HepG2 (cell line): ENCODE results near the gene GNRH2. TPM values are rescaled to one million over a fixed set of nuclear protein-coding genes. Genes with fewer than 3 reads are reported as not detected.

Experiments used
- ETV6 ChIP-seq: sonication (generic); formaldehyde crosslinking; conservative IDR thresholded peaks from 2 replicates; pipeline ENCODE4 v1.4.0; 2020; ENCODE audit warnings: missing genetic modification reagents
- GATA4 ChIP-seq: sonication (generic); IDR thresholded peaks from 2 replicates; pipeline ENCODE4 v1.6.1; 2016; ENCODE audit warnings: antibody characterized with exemption, low read depth, borderline replicate concordance
- KMT2A ChIP-seq: sonication (generic); formaldehyde crosslinking; IDR thresholded peaks from 2 replicates; pipeline ENCODE4 v1.4.0; 2020; ENCODE audit warnings: missing genetic modification reagents
- NR2F1 ChIP-seq, 2 experiments: fragments of 450-650 bp in 1 of 2; formaldehyde crosslinking in 1 of 2; IDR thresholded peaks; 2 replicates each; pipeline versions ENCODE4 v1.5.0 to v1.6.1; 2016 to 2020; ENCODE audit warnings: mild to moderate bottlenecking in 1 of 2, missing compliant biosample characterization in 1 of 2, missing genetic modification reagents in 1 of 2, moderate library complexity in 1 of 2
- PHF5A ChIP-seq: IDR thresholded peaks from one replicate; pipeline ENCODE4 v1.6.1; 2018; ENCODE audit warnings: low read depth, missing genetic modification reagents; ENCODE audit not compliant: unreplicated experiment
- RCOR2 ChIP-seq: IDR thresholded peaks from 2 replicates; pipeline ENCODE4 v1.6.1; 2016; ENCODE audit warnings: missing biosample characterization, missing genetic modification reagents
- RFXAP ChIP-seq: sonication (generic); formaldehyde crosslinking; IDR thresholded peaks from 2 replicates; pipeline ENCODE4 v1.4.0; 2020; ENCODE audit warnings: missing genetic modification reagents, borderline replicate concordance
- SATB2 ChIP-seq: sonication (generic); formaldehyde crosslinking; IDR thresholded peaks from 2 replicates; pipeline ENCODE4 v1.5.0; 2020; ENCODE audit warnings: missing genetic modification reagents
- SETDB1 ChIP-seq: sonication (generic); formaldehyde crosslinking; IDR thresholded peaks from 2 replicates; pipeline ENCODE4 v1.5.1; 2020; ENCODE audit warnings: missing genetic modification reagents, mild to moderate bottlenecking, borderline replicate concordance
- TGIF2 ChIP-seq: IDR thresholded peaks from 2 replicates; pipeline ENCODE4 v1.6.1; 2016; ENCODE audit warnings: control low read depth, missing compliant biosample characterization
- ZEB1 ChIP-seq: IDR thresholded peaks from 2 replicates; pipeline ENCODE4 v1.6.1; 2012; ENCODE audit warnings: mild to moderate bottlenecking, low read depth, inconsistent platforms; ENCODE audit not compliant: insufficient replicate concordance
- ZMYM2 ChIP-seq: sonication (generic); formaldehyde crosslinking; IDR thresholded peaks from 2 replicates; pipeline ENCODE4 v1.8.0; 2022; ENCODE audit warnings: mild to moderate bottlenecking, missing genetic modification reagents
- ZNF3 ChIP-seq: IDR thresholded peaks from 2 replicates; pipeline ENCODE4 v1.7.0; 2017; ENCODE audit warnings: inconsistent platforms
- ZNF768 ChIP-seq: sonication (generic); formaldehyde crosslinking; IDR thresholded peaks from 2 replicates; pipeline ENCODE4 v1.4.0; 2020; ENCODE audit warnings: missing genetic modification reagents
- ZNF788 ChIP-seq: sonication (generic); formaldehyde crosslinking; IDR thresholded peaks from 2 replicates; pipeline ENCODE4 v1.5.0; 2020; ENCODE audit warnings: mild to moderate bottlenecking, missing genetic modification reagents, borderline replicate concordance
- ZNF879 ChIP-seq: sonication (generic); formaldehyde crosslinking; IDR thresholded peaks from 2 replicates; pipeline ENCODE4 v1.8.1; 2023; ENCODE audit warnings: missing genetic modification reagents
- polyA plus RNA-seq, 8 experiments: library from polyadenylated mRNA; depleted of rRNA in 3 of 8; stranded (reverse) in 7 of 8; unstranded in 1 of 8; fragments of >200 nt; fragmentation: Illumina TruSeq in 4 of 8; extraction: Trizol in 4 of 8; gene quantifications; 2 replicates each; pipeline versions ENCODE4 v1.2.1 to v1.2.3, GENCODE V29; 2011 to 2016; ENCODE audit warnings: low read depth in 4 of 8, missing spikeins in 1 of 8, mixed read lengths in 1 of 8; ENCODE audit not compliant: insufficient read depth in 1 of 8
- total RNA-seq, 5 experiments: library from RNA; depleted of rRNA; stranded (reverse); fragments of >200 nt; fragmentation: Illumina TruSeq; extraction: Trizol; gene quantifications; 2 replicates each; pipeline ENCODE4 v1.2.3, GENCODE V29; 2016; ENCODE audit warnings: low read depth in 1 of 5
- TF ChIP-seq, protein P1 (sequence below): sonication (generic); formaldehyde crosslinking; IDR thresholded peaks from 2 replicates; pipeline ENCODE4 v1.4.0; 2020; ENCODE audit warnings: missing genetic modification reagents
- TF ChIP-seq, protein P2 (sequence below): sonication (generic); formaldehyde crosslinking; IDR thresholded peaks from 2 replicates; pipeline ENCODE4 v1.9.0; 2021; ENCODE audit warnings: missing genetic modification reagents, mild to moderate bottlenecking, borderline replicate concordance
- TF ChIP-seq, protein P3 (sequence below), 2 experiments: sonication (generic) in 1 of 2; formaldehyde crosslinking in 1 of 2; IDR thresholded peaks; 2 replicates each; pipeline versions ENCODE4 v1.4.0 to v1.6.1; 2016 to 2020; ENCODE audit warnings: borderline replicate concordance in 1 of 2, low read depth in 1 of 2, mild to moderate bottlenecking in 1 of 2, missing genetic modification reagents in 1 of 2
- TF ChIP-seq, protein P4 (sequence below): sonication (generic); formaldehyde crosslinking; IDR thresholded peaks from 2 replicates; pipeline ENCODE4 v1.5.0; 2020; ENCODE audit warnings: missing genetic modification reagents

The GNRH2 gene
- total and polyA plus RNA-seq, 2 of the 13 experiments (the other 11 are each of a cell fraction or from before 2014, with no cell fraction given) = 0.28 TPM; not detected in 1

DNA sequence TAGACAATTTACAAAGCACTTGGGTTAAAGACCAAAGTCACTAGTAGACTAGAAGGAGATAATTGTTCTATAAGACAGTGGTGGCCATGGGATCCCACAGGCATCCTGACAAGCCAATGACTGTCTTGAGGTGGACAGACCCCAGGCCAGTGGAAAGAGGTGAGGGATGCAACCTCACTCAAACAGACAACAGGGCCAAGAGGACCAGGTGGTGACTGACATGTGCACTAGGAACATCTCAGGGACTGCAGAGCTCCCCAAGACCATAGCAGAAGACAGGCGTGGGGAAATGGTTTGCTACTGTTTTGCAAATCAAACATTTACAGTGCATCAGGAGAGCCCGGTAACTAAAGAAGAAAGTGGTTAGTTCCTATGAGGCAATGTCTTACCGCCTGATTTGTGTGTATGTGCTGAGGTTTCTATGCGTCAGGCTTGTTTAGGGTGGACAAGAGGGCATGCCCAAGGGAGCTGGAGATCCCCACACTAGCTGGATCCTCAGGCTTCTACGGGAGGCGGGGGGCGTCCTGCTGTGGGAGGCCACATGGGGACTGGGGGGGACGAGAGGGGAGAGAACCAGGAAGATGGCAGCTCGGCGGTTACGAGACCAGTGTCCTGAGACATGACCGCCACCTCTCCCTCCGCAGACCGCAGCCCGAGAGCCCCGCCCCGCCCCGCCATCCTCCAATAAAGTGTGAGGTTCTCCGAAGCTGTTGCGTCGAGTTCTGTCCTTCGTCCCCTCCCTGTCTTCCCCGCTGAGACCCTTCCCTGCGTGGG, 1.8 kb downstream of the GNRH2 start (continued):
- TF ChIP-seq, protein P1, sequence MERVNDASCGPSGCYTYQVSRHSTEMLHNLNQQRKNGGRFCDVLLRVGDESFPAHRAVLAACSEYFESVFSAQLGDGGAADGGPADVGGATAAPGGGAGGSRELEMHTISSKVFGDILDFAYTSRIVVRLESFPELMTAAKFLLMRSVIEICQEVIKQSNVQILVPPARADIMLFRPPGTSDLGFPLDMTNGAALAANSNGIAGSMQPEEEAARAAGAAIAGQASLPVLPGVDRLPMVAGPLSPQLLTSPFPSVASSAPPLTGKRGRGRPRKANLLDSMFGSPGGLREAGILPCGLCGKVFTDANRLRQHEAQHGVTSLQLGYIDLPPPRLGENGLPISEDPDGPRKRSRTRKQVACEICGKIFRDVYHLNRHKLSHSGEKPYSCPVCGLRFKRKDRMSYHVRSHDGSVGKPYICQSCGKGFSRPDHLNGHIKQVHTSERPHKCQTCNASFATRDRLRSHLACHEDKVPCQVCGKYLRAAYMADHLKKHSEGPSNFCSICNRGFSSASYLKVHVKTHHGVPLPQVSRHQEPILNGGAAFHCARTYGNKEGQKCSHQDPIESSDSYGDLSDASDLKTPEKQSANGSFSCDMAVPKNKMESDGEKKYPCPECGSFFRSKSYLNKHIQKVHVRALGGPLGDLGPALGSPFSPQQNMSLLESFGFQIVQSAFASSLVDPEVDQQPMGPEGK (CRISPR knock-in tag) = no peak
- TF ChIP-seq TGIF2 (0 out of 2 replicates have a peak, but pooled peaks have one; percentile 2), ETV6 (CRISPR knock-in tag) (no peak), RCOR2 (no peak), ZMYM2 (CRISPR knock-in tag) (no peak), PHF5A (no peak), KMT2A (CRISPR knock-in tag) (no peak), NR2F1 (CRISPR knock-in tag; IDR thresholded peaks at IDR 0.05) (no peak), ZNF3 (CRISPR knock-in tag) (no peak), ZNF768 (CRISPR knock-in tag) (no peak), SETDB1 (CRISPR knock-in tag) (no peak), ZEB1 (no peak), RFXAP (no peak), ZNF788 (CRISPR knock-in tag) (no peak), GATA4 (no peak), ZNF879 (CRISPR knock-in tag) (no peak), SATB2 (no peak)
- TF ChIP-seq, protein P2, sequence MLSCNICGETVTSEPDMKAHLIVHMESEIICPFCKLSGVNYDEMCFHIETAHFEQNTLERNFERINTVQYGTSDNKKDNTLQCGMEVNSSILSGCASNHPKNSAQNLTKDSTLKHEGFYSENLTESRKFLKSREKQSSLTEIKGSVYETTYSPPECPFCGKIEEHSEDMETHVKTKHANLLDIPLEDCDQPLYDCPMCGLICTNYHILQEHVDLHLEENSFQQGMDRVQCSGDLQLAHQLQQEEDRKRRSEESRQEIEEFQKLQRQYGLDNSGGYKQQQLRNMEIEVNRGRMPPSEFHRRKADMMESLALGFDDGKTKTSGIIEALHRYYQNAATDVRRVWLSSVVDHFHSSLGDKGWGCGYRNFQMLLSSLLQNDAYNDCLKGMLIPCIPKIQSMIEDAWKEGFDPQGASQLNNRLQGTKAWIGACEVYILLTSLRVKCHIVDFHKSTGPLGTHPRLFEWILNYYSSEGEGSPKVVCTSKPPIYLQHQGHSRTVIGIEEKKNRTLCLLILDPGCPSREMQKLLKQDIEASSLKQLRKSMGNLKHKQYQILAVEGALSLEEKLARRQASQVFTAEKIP = no peak
- TF ChIP-seq, protein P3, sequence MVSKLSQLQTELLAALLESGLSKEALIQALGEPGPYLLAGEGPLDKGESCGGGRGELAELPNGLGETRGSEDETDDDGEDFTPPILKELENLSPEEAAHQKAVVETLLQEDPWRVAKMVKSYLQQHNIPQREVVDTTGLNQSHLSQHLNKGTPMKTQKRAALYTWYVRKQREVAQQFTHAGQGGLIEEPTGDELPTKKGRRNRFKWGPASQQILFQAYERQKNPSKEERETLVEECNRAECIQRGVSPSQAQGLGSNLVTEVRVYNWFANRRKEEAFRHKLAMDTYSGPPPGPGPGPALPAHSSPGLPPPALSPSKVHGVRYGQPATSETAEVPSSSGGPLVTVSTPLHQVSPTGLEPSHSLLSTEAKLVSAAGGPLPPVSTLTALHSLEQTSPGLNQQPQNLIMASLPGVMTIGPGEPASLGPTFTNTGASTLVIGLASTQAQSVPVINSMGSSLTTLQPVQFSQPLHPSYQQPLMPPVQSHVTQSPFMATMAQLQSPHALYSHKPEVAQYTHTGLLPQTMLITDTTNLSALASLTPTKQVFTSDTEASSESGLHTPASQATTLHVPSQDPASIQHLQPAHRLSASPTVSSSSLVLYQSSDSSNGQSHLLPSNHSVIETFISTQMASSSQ (IDR thresholded peaks at IDR 0.05; ENCODE audit: low read depth) = no peak
- TF ChIP-seq, protein P3 (CRISPR knock-in tag; IDR thresholded peaks at IDR 0.05; ENCODE audit: borderline replicate concordance) = no peak
- TF ChIP-seq, protein P4, sequence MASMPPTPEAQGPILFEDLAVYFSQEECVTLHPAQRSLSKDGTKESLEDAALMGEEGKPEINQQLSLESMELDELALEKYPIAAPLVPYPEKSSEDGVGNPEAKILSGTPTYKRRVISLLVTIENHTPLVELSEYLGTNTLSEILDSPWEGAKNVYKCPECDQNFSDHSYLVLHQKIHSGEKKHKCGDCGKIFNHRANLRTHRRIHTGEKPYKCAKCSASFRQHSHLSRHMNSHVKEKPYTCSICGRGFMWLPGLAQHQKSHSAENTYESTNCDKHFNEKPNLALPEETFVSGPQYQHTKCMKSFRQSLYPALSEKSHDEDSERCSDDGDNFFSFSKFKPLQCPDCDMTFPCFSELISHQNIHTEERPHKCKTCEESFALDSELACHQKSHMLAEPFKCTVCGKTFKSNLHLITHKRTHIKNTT (CRISPR knock-in tag) = no peak
